ENCODE results near the gene CYP21A2. TPM values are rescaled to one million over a fixed set of nuclear protein-coding genes. Genes with fewer than 3 reads are reported as not detected.

The CYP21A2 gene
- total and polyA plus RNA-seq, 2 donors (not counting 1 experiment from before 2014, with no cell fraction given): not detected

GRCh38 chr6:32070814-32071543 is 32.8 kb downstream of the CYP21A2 start:
- TF ChIP-seq EZH2 (IDR thresholded peaks at IDR 0.05; ENCODE audit: borderline replicate concordance, insufficient read depth, low read depth, low read length, poor library complexity, severe bottlenecking): no peak
- TF ChIP-seq CTCF (IDR thresholded peaks at IDR 0.05): no peak
- no peak overlapping the region for H3K27ac ChIP-seq (ENCODE audit: low read length in 2 of 2)
- Mint-ChIP-seq H3K27me3 (peaks cover 23% of the 10 kb centered on the region), H3K4me1 (no peaks in the 10 kb centered on the region), H3K27ac (no peak overlapping the region), H3K9me3 (ENCODE audit: insufficient read depth) (no peaks in the 10 kb centered on the region), H3K4me3 (no peak overlapping the region)
- no peaks in the 10 kb centered on the region for H3K36me3 ChIP-seq (replicated peaks in 1 of 2; ENCODE audit: control extremely low read depth in 1 of 2, control insufficient read depth in 1 of 2, extremely low read depth in 1 of 2, insufficient read depth in 2 of 2, low read length in 1 of 2)
- H4K20me1 ChIP-seq (ENCODE audit: control insufficient read depth, insufficient read depth, low read length, poor library complexity, severe bottlenecking): no peaks in the 10 kb centered on the region
- H3K9ac ChIP-seq (ENCODE audit: low read length): no peak overlapping the region
- 89% methylated on average over 15 of the region's 16 CpGs for WGBS (ENCODE audit: insufficient coverage)
- POLR2A ChIA-PET: no interaction called here
- CTCF ChIA-PET: no interaction called here
- H3K4me1 ChIP-seq (ENCODE audit: control insufficient read depth in 2 of 2, insufficient read depth in 2 of 2, low read length in 2 of 2): no peaks in the 10 kb centered on the region
- no peaks in the 10 kb centered on the region for H3K9me3 ChIP-seq (ENCODE audit: control extremely low read depth in 1 of 3, control insufficient read depth in 2 of 3, insufficient read depth in 1 of 3, low read length in 2 of 3)
- H2AFZ ChIP-seq (ENCODE audit: insufficient read depth, low read depth, low read length, poor library complexity, severe bottlenecking): no peak overlapping the region
- no peaks in the 10 kb centered on the region for H3K79me2 ChIP-seq (ENCODE audit: control insufficient read depth, insufficient read depth, low read length)
- ATAC-seq (ENCODE audit: low read depth): no peak
- intact Hi-C loops (cut with micrococcal nuclease): no loop called here
- H3K4me3 ChIP-seq (ENCODE audit: control extremely low read depth in 1 of 5, extremely low read depth in 1 of 5, insufficient read depth in 1 of 5, low read depth in 2 of 5, low read length in 4 of 5): no peak overlapping the region
- no peaks in the 10 kb centered on the region for H3K27me3 ChIP-seq (replicated peaks in 1 of 4; ENCODE audit: control extremely low read depth in 1 of 4, control insufficient read depth in 3 of 4, insufficient read depth in 4 of 4, low read length in 3 of 4)
- H3K4me2 ChIP-seq (replicated peaks; ENCODE audit: low read depth, low read length, poor library complexity, severe bottlenecking): no peak overlapping the region
- DNase-seq: no peak

DNA sequence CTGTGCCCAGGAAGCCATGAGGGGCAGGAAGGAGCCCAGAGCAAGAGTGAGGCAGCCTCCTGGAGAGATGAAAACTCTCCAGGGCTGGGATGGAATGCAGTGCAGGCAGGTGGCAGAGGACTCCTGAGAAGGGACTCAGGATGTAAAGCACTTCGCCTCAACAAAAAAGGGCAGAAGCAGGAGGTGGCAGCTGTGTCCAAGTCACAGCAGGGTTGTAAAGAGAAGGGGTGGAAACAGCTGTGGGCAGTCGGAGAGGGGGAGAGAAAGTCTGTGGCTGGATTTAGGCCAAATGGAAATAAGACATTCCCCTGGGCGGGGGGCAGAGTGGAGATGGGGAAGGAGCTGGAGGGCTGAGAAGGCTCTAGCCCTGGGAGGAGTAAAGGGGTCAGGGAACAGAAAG is 34.9 kb downstream of the CYP21A2 start:
- ChIA-PET CTCF (no interaction called here), POLR2A (no interaction called here)
- no peaks in the 10 kb centered on the region for H3K4me1 ChIP-seq (ENCODE audit: control insufficient read depth in 2 of 2, insufficient read depth in 2 of 2, low read length in 2 of 2)
- peaks cover 23% of the 10 kb centered on the region for H3K27me3 Mint-ChIP-seq
- ATAC-seq (ENCODE audit: low read depth): no peak
- intact Hi-C loops (cut with micrococcal nuclease): no loop called here
- no peak overlapping the region for H3K9ac ChIP-seq (ENCODE audit: low read length)
- H3K4me1 Mint-ChIP-seq: no peaks in the 10 kb centered on the region
- H4K20me1 ChIP-seq (ENCODE audit: control insufficient read depth, insufficient read depth, low read length, poor library complexity, severe bottlenecking): no peaks in the 10 kb centered on the region
- TF ChIP-seq CTCF (IDR thresholded peaks at IDR 0.05) (no peak), EZH2 (IDR thresholded peaks at IDR 0.05; ENCODE audit: borderline replicate concordance, insufficient read depth, low read depth, low read length, poor library complexity, severe bottlenecking) (no peak)
- H2AFZ ChIP-seq (ENCODE audit: insufficient read depth, low read depth, low read length, poor library complexity, severe bottlenecking): no peak overlapping the region
- H3K4me3 ChIP-seq (ENCODE audit: control extremely low read depth in 1 of 5, extremely low read depth in 1 of 5, insufficient read depth in 1 of 5, low read depth in 2 of 5, low read length in 4 of 5): no peak overlapping the region
- H3K27ac ChIP-seq (ENCODE audit: low read length in 2 of 2): no peak overlapping the region
- H3K9me3 Mint-ChIP-seq (ENCODE audit: insufficient read depth): no peaks in the 10 kb centered on the region
- no peak for DNase-seq
- WGBS (ENCODE audit: insufficient coverage): 82% methylated on average over 3 of the region's 3 CpGs
- no peak overlapping the region for H3K27ac Mint-ChIP-seq
- H3K79me2 ChIP-seq (ENCODE audit: control insufficient read depth, insufficient read depth, low read length): no peaks in the 10 kb centered on the region
- H3K27me3 ChIP-seq (replicated peaks in 1 of 4; ENCODE audit: control extremely low read depth in 1 of 4, control insufficient read depth in 3 of 4, insufficient read depth in 4 of 4, low read length in 3 of 4): no peaks in the 10 kb centered on the region
- no peak overlapping the region for H3K4me2 ChIP-seq (replicated peaks; ENCODE audit: low read depth, low read length, poor library complexity, severe bottlenecking)
- H3K4me3 Mint-ChIP-seq: no peak overlapping the region
- H3K36me3 ChIP-seq (replicated peaks in 1 of 2; ENCODE audit: control extremely low read depth in 1 of 2, control insufficient read depth in 1 of 2, extremely low read depth in 1 of 2, insufficient read depth in 2 of 2, low read length in 1 of 2): no peaks in the 10 kb centered on the region
- no peaks in the 10 kb centered on the region for H3K9me3 ChIP-seq (ENCODE audit: control extremely low read depth in 1 of 3, control insufficient read depth in 2 of 3, insufficient read depth in 1 of 3, low read length in 2 of 3)

Measured in B cell (primary cell).